Activated CD4-positive, alpha-beta T cell treated with anti-CD3 and anti-CD28 coated beads, Interleukin-2, amount 50 U/mL, for 48 hours (primary cell): ENCODE data around the gene PEX10.
A peak's percentile ranks its signal among the peaks of the same experiment; 100 is the strongest.
"Not testable (repeated sequence)": the region's sequence is repeated elsewhere in the genome, so short reads cannot be mapped to it uniquely, and the experiment has no call there.

Experiments used
- DNase-seq, 2 experiments: peaks; one replicate each; pipeline ENCODE4 v3.0.0-alpha.2; 2020

Gene PEX10

DNA sequence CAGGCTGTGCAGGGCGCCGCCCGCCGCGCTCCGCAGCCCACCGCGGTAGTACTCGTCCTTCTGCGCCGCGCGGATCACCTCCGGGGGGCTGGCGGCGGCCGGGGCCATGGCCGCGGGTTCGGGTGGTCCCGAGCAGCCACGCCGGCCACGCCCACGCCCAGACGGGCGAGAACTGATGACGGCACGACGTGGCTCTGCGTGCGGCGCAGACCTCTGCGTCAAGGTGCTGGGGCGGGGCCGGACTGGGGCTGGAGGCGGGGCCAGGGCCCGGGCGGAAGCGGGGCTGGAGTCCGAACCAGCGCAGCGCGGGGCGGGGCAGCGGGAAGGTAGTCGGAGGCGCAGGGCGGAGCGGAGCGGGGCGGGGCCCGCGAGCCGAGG, at the start of gene PEX10:
Gene PEX10 (minus strand): TSS at position 170 of the 378 bp plus-strand sequence. CDS start 62 bp downstream, at position 108.
- DNase-seq, result peak; percentile 99

DNA sequence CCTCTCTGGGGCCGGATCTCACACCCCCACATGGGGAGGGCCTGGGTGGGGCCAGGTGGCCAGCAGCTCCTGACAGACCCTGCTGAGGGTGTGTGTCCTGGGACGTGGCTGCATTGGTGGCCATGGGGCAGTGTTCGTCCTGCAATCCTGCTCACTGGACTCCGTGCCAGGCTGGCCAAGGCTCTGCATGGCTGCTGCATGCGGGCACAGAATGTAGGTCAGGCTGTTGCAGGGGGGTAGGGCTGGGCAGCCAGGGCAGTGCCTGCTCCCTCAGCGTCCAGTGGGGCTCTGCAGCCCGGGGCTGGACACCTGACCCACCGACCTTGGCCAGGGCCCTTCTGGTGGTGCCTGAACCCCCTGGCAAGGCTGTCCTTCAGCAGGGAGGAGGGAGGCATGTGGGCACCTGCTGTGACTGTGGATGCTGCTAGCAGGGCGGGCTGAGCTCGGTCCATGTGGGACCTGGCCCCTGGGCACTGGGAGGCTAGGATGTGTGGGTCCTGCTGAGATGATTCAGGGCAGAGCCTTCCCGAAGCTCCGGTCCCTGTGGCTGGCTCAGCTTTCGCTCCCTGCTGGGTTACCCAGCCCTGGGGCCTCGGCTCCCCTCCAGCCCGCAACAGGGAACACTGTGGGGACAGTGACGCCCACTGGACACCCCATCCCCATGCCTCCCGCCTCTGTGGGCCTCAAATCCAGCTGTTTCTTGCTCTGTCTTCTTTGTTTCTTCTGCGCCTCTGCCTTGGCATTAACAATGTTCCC, 48.8 kb upstream of the PEX10 start:
- no peak for DNase-seq

DNA sequence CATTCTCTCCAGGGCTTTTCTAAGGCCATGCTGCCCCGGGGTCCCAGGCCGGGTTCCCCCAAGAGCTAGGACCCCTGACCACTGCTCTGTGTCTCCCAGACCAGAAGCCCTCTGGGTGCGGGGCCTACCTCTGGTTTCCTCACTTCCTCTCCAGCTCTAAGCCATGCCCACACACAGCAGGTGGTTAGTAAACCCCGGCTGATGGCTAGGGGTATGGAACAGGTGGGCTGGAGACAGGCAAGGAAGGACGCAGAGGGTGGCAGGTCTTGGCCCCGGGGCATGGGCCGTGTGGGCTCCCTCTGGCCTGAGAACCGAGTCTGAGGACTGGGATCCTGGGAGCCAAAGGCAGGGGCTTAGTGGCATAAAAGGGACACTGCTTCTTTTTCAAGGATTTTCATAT, 47.8 kb upstream of the PEX10 start:
- DNase-seq, result no peak

DNA sequence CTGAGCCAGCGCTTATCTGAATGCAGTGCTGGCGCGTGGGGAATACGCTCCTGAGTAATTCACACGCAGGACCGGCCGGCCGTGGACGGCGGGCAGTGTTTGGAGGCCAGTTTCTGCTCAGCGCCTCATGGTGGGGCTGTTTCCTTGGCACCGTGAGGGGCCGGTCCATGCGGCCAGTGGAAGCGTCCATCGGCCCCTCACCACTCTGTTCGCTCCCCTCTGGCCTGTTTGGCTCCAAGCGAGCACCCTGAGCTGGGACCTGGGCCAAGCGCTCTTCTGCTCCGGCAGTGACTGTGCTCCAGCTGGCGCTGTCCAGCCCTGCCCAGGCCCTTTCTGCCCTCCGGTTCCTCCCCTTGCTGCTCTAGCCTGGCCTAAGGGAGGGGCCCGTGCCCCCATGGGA, 47.4 kb upstream of the PEX10 start:
- no peak for DNase-seq

DNA sequence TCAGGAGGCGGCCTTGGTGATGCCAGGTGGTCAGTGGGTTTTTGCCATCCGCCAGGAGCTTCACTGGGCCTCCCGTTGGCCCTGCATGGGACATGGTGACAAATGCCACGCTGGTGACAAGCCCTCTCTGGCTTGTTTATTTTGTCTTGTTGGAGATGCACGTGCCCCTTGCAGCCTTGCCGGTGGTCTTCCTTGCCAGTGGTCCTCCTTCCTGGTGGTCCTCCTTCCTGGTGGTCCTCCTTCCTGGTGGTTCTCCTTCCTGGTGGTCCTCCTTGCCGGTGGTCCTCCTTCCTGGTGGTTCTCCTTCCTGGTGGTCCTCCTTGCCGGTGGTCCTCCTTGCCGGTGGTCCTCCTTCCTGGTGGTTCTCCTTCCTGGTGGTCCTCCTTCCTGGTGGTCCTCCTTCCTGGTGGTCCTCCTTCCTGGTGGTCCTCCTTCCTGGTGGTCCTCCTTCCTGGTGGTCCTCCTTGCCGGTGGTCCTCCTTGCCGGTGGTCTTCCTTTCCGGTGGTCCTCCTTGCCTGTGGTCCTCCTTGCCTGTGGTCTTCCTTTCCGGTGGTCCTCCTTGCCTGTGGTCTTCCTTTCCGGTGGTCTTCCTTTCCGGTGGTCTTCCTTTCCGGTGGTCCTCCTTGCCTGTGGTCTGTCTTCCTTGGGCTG, 46.9 kb upstream of the PEX10 start:
- not testable (repeated sequence) for DNase-seq

DNA sequence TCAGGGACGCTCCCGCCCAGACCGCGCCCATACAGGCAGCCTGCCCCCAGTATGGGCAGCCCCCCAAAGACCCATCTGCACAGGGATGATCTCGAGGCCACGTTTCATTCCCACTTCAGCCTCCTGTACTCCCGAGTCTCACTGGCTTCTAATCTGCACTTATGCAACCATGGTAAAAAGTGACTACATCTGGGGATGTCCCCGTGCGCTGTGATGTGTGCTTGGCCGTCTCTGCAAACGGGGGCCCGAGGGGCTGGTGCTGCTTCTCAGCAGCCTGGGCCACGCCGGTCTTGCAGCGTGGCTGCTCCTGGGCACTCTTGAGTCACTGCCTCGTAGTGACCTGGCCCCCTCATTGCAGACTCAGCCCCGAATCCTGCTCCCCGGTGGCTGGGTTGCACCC, 46.3 kb upstream of the PEX10 start:
- no peak for DNase-seq

GRCh38 chr1:2457444-2457843, 45.1 kb upstream of the PEX10 start:
- no peak for DNase-seq

DNA sequence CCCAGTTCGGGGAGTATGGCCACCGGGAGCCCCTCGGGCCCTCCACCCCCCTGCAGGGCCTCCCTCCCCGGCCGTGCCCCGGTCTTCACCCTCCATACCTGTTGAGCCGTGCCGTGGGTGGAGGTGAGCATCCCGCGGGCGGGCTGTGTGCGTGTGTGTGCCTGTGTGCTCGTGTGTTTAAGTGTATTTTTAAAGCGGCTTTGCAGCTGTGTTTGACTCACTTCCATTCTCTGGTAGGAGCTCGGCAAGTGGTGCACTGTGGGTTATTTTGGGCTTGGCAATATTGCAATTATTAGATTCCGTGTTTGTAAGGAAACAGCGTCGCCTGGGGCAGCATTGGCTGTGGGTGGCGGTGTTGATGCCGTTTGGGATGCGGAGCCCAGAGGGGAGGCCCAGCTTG, 43.4 kb upstream of the PEX10 start:
- no peak for DNase-seq

DNA sequence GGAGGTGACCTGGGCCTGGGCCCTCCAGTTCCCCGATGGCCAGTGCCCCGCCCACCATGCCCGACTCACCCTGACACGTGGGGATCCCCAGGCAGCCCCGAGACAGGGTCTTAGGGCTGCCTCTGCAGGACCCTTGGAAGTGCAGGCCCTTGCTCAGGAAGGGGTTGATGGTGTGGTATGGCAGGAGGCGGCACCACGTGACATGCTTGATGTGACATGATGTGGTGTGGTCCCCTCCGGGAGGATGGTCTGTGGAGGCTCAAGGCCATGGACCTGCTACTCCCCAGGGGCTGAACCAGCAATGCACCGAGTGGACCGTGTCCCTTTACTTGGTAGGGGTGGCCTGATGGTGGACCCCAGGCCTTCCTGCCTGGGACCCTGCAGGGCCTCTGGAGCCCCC, 41.9 kb upstream of the PEX10 start:
- no peak for DNase-seq

GRCh38 chr1:2452932-2453315, 40.6 kb upstream of the PEX10 start:
- DNase-seq, result no peak

DNA sequence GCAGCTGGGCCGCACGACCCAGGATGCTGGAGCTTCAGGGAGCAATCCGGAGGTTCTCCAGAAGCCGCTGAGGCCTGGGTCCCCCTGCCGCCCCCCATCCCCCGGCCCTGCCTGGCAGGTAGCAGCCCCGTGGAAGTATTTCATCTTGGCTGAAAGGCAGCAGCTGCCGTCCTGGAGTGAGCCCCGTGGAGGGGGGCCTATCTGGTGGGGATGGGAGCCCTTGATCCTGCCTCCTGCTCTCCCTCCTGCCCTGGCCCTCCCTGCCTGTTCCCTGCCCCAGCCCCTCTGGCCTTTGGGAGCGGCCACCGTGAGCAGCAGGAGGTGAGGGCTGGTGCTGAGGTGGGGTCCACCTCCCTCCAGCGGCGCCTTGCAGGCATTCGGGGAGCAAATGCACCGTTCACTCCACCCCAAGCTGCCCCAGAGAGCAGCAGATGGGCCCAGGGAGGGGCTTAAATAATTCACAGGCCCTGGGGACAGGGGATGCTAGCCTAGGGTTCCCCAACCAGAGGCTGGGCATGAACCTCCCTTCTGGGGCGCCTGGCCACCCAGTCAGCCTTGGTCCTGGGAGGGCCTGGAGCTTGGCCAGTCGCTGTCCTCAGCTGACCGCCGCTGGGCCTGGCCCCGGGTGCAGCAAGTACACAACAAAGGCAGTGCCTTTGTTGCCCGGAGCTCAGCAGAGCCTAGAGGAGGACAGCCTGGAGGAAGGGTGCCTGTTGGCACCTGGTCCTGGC, 40.0 kb upstream of the PEX10 start:
- DNase-seq, result no peak

DNA sequence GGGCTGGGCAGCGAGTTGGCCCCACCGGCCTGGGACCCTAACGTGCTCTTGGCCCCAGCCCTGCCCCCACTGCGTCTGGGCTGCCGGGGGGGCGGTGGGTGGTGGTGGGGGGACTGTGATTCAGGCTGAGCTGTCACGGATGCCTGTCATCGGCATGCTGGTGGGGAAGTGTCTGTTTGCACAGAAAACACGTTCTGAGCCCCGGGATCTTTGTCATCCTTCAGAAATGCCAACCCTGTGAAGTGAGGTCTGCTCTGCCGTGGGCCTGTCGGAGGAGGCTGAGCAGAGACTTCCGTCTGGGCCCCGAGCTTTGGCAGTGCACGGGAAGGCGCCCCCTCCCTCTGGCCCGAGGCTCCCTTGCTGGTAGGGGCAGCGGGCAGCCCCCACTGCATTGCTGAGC, 39.4 kb upstream of the PEX10 start:
- no peak for DNase-seq

- DNase-seq, result no peak
Observed at GRCh38 chr1:2449636-2450454, 37.5 kb upstream of the PEX10 start.

DNA sequence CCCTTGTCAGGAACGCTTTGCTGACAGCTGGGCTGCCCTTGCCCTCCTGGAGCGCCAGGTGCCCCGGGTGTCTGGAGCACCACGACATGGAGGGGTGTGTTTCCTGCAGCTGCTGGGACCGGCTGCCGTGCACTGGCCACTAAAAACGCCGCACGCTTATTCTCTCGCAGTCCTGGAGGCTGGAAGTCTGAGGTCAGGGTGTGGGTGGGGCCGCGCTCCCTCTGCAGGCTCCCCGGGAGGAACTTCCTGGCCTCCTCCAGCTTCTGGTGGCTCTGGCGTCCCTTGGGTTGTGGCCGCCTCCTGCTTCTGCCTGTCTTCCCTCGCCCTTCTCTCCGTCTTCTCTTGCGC, 35.7 kb upstream of the PEX10 start:
- no peak for DNase-seq

- no peak for DNase-seq
Observed at GRCh38 chr1:2447276-2448097, 35.1 kb upstream of the PEX10 start.

- DNase-seq, result no peak
Observed at GRCh38 chr1:2446861-2447260, 34.5 kb upstream of the PEX10 start.

DNA sequence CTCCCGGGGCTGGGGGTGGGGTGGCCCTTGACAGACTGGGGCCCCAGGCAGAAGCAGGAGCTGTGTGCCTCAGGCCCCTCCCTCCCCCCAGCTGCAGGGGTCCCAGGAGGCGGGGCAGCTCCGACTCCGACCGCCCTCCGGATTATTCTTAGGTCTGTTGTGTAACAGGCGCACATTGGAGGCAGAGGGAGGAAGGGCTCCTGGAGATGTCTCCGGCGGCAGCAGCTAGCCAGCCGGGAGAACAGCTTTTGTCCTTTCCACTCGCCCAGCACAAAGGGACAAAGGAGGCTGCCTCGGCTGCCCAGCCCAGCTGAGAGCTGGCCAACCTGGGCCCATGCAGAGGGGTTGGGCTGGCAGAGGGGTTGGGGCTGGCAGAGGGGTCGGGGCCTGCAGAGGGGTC, 34.0 kb upstream of the PEX10 start:
- no peak for DNase-seq

DNA sequence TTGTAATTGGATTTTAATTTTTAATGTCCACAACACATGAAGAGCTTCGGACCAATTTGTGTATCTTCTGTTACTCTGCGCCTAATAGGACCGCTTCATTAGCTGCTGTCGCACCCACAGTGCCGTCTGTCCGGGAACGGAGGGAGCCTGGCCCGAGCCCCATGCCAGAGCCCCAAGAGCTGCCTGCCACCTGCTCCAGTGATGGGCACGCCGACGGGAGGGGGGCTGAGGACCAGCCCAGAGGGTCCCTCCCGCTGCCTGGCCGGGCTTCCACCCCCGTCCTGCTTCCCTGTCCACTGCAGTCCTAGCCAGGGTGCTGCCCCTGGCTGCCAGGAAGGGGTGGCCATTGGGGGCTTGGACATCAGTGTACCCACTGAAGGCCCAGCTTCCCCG, 33.5 kb upstream of the PEX10 start:
- DNase-seq, result no peak

DNA sequence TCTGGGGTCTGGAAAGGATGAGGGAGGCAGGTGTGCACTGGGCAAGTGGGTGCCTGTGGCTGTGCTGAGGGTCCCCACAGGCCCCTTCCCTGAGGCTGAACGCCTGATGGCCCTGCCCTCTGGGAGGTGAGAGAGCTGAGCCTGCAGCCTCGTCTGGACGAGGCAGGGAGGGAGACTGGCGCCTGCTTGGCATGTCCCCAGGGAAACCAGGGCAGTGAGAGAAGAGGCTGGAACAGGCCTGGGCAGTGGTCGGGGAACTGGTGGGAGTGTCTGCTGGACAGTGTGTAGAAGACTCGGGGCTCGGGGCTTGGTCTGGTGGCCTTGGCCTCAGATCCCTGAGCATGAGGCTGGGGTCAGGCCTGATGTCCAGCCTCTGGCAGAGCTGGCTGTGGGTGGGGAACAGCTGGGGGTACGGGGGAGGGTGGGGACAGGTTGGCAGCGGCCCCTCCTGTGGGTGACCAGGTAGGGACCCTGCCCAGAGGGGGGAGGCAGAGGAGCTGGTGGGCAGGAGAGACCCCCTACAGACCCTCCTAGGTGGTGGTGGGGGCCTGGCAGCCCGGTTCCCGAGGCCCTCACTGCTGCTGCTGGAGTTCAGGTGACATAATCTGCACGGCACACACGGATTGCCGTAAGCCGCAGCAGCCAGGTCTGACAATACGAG, 32.9 kb upstream of the PEX10 start:
- no peak for DNase-seq

DNA sequence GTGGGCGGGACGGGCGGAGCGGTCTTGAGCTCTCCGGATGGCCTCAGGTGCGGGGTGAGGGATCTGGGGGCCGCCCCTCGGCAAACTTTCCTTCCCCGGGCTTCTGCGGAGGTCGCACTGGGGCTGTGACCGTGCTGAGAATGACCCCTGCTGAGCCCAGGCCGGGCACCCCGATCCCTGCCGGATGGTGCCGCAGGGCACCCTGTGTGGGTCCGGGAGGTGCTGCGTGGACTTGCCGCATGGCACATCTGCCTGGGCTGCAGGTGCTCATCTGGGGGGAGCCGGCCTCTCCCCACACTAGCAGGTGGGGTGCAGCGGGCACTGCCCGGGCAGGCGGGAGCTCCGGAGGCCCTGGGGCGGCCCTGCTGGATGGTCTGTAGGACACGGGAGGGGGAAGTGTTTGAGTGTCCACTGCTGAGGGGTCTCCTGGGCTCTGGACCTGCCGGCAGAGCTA, 31.8 kb upstream of the PEX10 start:
- no peak for DNase-seq

GRCh38 chr1:2443277-2444137, 31.1 kb upstream of the PEX10 start:
- peak; percentile 25 to 44 for DNase-seq
